ENCODE results near the gene LDLRAD3. TPM values are rescaled to one million over a fixed set of nuclear protein-coding genes. Genes with fewer than 3 reads are reported as not detected.

The LDLRAD3 gene
- polyA plus RNA-seq, 1 of the 3 experiments (the other 2 are of a cell fraction) = 10.6 TPM

DNA sequence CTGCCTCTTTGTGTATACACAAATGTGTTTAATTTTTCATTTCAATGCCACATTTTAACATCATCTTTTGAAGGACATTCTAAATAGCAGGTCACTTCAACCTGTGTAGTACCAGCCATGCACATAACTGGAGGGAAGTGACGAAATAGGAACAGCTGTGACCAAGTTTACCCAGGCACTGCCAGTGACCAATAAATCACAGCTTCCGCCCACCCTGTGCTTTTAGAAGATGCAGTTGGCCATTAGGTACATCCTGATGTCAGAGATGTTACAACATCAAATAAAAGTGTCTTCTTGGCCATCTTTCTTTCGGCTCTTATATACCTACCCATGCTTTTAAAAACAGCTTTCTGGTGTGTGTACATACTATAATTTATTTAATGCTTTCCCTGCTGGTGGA is 7.8 kb downstream of the LDLRAD3 start:
- no peaks in the 10 kb centered on the region for H3K9me2 ChIP-seq
- WGBS (ENCODE audit: low lambda C conversion rate) = 97% methylated on average over 3 of the region's 3 CpGs
- peaks cover 8 to 21% of the 10 kb centered on the region in 2 experiments; a peak in 3 of 4 replicates for H3K4me1 ChIP-seq (ENCODE audit: control insufficient read depth in 1 of 2, insufficient read depth in 2 of 2, low read depth in 1 of 2, low read length in 1 of 2)
- H3K9me3 ChIP-seq = no peaks in the 10 kb centered on the region
- no peak overlapping the region for H3K4me3 ChIP-seq (ENCODE audit: low read depth in 2 of 2, low read length in 1 of 2)
- H3K4me2 ChIP-seq = no peak overlapping the region
- POLR2A ChIA-PET = no interaction called here
- H3K36me3 ChIP-seq (replicated peaks in 1 of 2; ENCODE audit: control insufficient read depth in 1 of 2, insufficient read depth in 2 of 2, low read length in 1 of 2) = no peaks in the 10 kb centered on the region
- H4K20me1 ChIP-seq (ENCODE audit: insufficient read depth) = no peaks in the 10 kb centered on the region; the same call in 1 of the 2 replicates
- H3K79me2 ChIP-seq (ENCODE audit: insufficient read depth) = peaks cover 58% of the 10 kb centered on the region
- DNase-seq = no peak
- H3F3A ChIP-seq (replicated peaks; ENCODE audit: insufficient read depth) = no peaks in the 10 kb centered on the region
- H3K9ac ChIP-seq = no peak overlapping the region
- CTCF ChIA-PET = interaction anchor here (1.0 kb wide), 1 partner anchor 314 kb away, joined by 4 read pairs; no protein-coding TSS in a partner anchor
- TF ChIP-seq GATA2 (CRISPR knock-in tag; IDR thresholded peaks at IDR 0.05) = no peak
- TF ChIP-seq POLR2AphosphoS5 (IDR thresholded peaks at IDR 0.05; ENCODE audit: low read depth, low read length) = no peak
- TF ChIP-seq NRF1 (IDR thresholded peaks at IDR 0.05; ENCODE audit: low read depth, low read length) = no peak
- no peak for TF ChIP-seq ELF1 (IDR thresholded peaks at IDR 0.05)
- TF ChIP-seq FOXJ3 (CRISPR knock-in tag; IDR thresholded peaks at IDR 0.05) = no peak
- no peak for TF ChIP-seq RAD21 (IDR thresholded peaks at IDR 0.05; ENCODE audit: low read length)
- TF ChIP-seq TEAD4 (IDR thresholded peaks at IDR 0.05; ENCODE audit: borderline replicate concordance, insufficient read depth) = no peak
- TF ChIP-seq FOXM1 (IDR thresholded peaks at IDR 0.05; ENCODE audit: low read depth) = no peak
- no peak for TF ChIP-seq MEF2A (IDR thresholded peaks at IDR 0.05; ENCODE audit: borderline replicate concordance, low read depth)
- no peak for TF ChIP-seq USF2 (IDR thresholded peaks at IDR 0.05; ENCODE audit: borderline replicate concordance, low read depth, low read length)
- TF ChIP-seq SMC3 (IDR thresholded peaks at IDR 0.05; ENCODE audit: low read depth, low read length) = no peak
- TF ChIP-seq JUND (IDR thresholded peaks at IDR 0.05) = no peak
- TF ChIP-seq, protein P1, sequence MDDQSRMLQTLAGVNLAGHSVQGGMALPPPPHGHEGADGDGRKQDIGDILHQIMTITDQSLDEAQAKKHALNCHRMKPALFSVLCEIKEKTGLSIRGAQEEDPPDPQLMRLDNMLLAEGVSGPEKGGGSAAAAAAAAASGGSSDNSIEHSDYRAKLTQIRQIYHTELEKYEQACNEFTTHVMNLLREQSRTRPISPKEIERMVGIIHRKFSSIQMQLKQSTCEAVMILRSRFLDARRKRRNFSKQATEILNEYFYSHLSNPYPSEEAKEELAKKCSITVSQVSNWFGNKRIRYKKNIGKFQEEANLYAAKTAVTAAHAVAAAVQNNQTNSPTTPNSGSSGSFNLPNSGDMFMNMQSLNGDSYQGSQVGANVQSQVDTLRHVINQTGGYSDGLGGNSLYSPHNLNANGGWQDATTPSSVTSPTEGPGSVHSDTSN (IDR thresholded peaks at IDR 0.05) = no peak
- H2AFZ ChIP-seq (ENCODE audit: low read depth) = no peak overlapping the region
- H3K27ac ChIP-seq (ENCODE audit: low read depth in 2 of 2, low read length in 1 of 2) = peak overlapping the region in 1 of 2 experiments; percentile 36; a peak in 2 of 4 replicates
- no peaks in the 10 kb centered on the region for H3K27me3 ChIP-seq (ENCODE audit: insufficient read depth)

DNA sequence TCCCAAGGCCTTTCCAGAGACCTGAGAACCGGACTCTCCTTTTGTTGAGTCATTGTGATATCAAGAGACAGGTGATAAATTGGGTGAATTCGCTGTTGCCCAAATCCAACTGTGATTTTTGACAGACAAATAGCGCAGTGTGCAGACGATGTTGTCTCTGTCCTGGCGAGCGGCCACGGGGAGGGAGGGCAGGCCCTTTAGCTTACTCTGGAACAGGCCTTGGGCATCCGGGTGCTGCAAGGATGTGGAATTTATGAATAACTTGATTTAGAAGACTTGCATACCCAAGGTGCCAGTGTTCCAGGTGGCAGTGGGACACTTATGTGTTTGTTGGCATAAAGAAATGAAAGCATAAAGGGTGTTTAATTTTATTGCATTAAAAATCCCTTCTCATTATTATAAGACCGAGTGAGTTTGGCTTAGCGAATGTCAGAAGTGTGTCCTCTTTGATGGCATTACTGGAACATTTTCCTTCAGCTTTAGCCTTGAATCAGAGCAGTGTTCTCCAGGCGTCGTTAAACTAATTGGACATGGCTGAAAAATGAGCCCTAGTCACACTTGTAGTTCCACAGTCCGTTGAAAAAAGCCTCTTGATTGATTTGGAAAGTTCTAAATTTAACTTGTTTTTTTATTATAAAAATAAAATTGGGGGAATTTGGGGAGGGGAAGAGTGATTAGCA is 9.4 kb downstream of the LDLRAD3 start:
- 53% methylated on average over 13 of the region's 13 CpGs for WGBS (ENCODE audit: low lambda C conversion rate)
- CTCF ChIA-PET = interaction anchor here (1.1 to 1.3 kb wide), 2 partner anchors 17 to 335 kb away, joined by 3 to 4 read pairs; partner anchors contain the start of gene FJX1

More for the DNA sequence above, 9.4 kb downstream of the LDLRAD3 start:
- Histone ChIP-seq H3K4me2 (peak overlapping the region; percentile 24; the same call in 1 of the 2 replicates), H3K9ac (no peak overlapping the region), H3K36me3 (replicated peaks in 1 of 2; ENCODE audit: control insufficient read depth in 1 of 2, insufficient read depth in 2 of 2, low read length in 1 of 2) (no peaks in the 10 kb centered on the region), H3F3A (replicated peaks; ENCODE audit: insufficient read depth) (no peaks in the 10 kb centered on the region), H2AFZ (ENCODE audit: low read depth) (no peak overlapping the region), H3K4me1 (ENCODE audit: control insufficient read depth in 1 of 2, insufficient read depth in 2 of 2, low read depth in 1 of 2, low read length in 1 of 2) (peaks cover 8 to 22% of the 10 kb centered on the region in 2 experiments; a peak in 3 of 4 replicates), H3K4me3 (ENCODE audit: low read depth in 2 of 2, low read length in 1 of 2) (no peak overlapping the region), H3K79me2 (ENCODE audit: insufficient read depth) (peaks cover 53% of the 10 kb centered on the region), H3K9me3 (no peaks in the 10 kb centered on the region), H3K9me2 (no peaks in the 10 kb centered on the region), H3K27ac (ENCODE audit: low read depth in 2 of 2, low read length in 1 of 2) (peak overlapping the region in 1 of 2 experiments; percentile 71; a peak in 2 of 4 replicates), H3K27me3 (ENCODE audit: insufficient read depth) (no peaks in the 10 kb centered on the region), H4K20me1 (ENCODE audit: insufficient read depth) (no peaks in the 10 kb centered on the region; the same call in 1 of the 2 replicates)
- POLR2A ChIA-PET = no interaction called here
- peak; percentile 56 for DNase-seq
- TF ChIP-seq CHD2 (IDR thresholded peaks at IDR 0.05; ENCODE audit: low read length, partially characterized antibody) = peak; percentile 31
- no peak for TF ChIP-seq POLR2AphosphoS5 (IDR thresholded peaks at IDR 0.05; ENCODE audit: low read depth, low read length)
- TF ChIP-seq, protein P1 (IDR thresholded peaks at IDR 0.05) = peak; percentile 45; the same call in 1 of the 2 replicates
- TF ChIP-seq NFIC (IDR thresholded peaks at IDR 0.05; ENCODE audit: borderline replicate concordance) = peak; percentile 43; the same call in 1 of the 2 replicates

All from SK-N-SH (cell line).